WERI-Rb-1 (cell line): ENCODE data around the gene BDH1.
"Not testable (repeated sequence)": the region's sequence is repeated elsewhere in the genome, so short reads cannot be mapped to it uniquely, and the experiment has no call there.

ENCODE experiments used
- DNase-seq: peaks from one replicate; pipeline ENCODE4 v3.0.0-alpha.2; 2020
- H3K27ac ChIP-seq: fragments of 250-450 bp; sonication (Bioruptor Pico); 2 replicates; pipeline ENCODE4 v1.5.1; 2020; ENCODE audit warnings: mild to moderate bottlenecking, moderate library complexity
- H3K27me3 ChIP-seq: fragments of 250-450 bp; sonication (Bioruptor Pico); 2 replicates; pipeline ENCODE4 v1.5.1; 2021; ENCODE audit warnings: mild to moderate bottlenecking, low read depth, moderate library complexity; ENCODE audit not compliant: insufficient read depth, severe bottlenecking
- H3K36me3 ChIP-seq: fragments of 250-450 bp; sonication (Bioruptor Pico); 2 replicates; pipeline ENCODE4 v1.5.1; 2020; ENCODE audit warnings: mild to moderate bottlenecking, moderate library complexity
- H3K4me3 ChIP-seq: 2 replicates; pipeline ENCODE4 v1.5.1; 2011; ENCODE audit warnings: low read depth, mild to moderate bottlenecking, control low read depth, low read length
- H3K9me3 ChIP-seq: fragments of 250-450 bp; sonication (Bioruptor Pico); 2 replicates; pipeline ENCODE4 v1.5.1; 2021; ENCODE audit warnings: mild to moderate bottlenecking, moderate library complexity; ENCODE audit not compliant: severe bottlenecking
- TF ChIP-seq, protein P1 (sequence below): IDR thresholded peaks from 2 replicates; pipeline ENCODE4 v1.5.1; 2011; ENCODE audit warnings: low read depth, mild to moderate bottlenecking, control low read depth, inconsistent platforms, low read length

Gene BDH1

DNA sequence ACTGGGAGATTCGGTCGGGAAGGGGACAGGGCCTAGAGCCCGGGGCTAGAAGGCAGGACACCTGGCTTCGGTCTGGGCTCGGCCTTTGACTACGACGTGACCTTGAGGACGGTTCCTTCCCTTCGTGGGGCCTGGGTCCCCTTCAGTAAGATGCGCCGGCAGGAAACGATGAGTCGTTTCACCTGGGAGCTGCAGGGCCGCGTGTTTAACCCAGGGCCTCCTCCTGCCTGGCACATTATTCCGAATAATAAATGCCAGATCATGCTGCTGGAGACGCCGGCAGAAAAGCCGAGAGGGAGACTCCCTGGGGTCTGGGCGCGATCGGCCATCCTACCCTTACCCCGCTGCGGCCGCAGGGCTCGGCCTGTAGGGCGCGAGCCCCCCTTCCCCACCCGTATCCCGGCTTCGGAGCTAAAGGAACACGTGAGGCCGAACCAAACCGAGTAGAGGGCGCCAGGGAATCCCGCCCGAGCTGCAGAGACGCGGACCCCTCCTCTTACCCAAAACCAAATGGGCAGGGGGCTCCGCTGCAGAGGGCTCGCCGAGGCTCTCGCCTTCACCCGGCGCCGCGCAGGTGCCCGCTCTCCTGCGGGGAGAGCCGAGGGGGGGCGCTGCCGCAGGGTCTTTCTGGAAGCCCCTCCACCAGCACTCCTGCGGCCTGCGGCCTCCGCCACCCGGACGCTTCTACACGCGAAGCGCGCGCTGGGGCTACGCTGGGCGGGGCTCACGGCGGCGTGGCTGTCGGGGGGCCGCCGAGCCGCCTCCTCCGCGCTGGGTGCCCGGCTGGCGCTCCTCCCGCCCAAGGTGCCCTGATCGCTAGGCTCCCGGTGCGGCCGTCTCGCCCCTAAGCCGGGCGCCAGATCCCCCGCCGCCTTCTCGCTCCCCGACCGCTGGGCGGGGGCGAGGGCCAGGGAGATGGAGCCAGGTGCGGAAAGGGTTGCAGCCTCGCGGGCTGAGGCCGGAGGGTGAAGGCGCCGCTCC lies at the start of gene BDH1:
TSS of gene BDH1 (minus strand) at position 688 of the 981 bp plus-strand sequence. CDS start 9,525 bp downstream, outside the sequence.
- Histone ChIP-seq H3K4me3 (peak within 1 kb of the TSS; percentile 76), H3K36me3 (no peaks in the 10 kb centered on the region), H3K27ac (peak within 1 kb of the TSS; percentile 86), H3K27me3 (no peaks in the 10 kb centered on the region), H3K9me3 (no peaks in the 10 kb centered on the region)
- peak; percentile 60 for DNase-seq
- TF ChIP-seq, protein P1, sequence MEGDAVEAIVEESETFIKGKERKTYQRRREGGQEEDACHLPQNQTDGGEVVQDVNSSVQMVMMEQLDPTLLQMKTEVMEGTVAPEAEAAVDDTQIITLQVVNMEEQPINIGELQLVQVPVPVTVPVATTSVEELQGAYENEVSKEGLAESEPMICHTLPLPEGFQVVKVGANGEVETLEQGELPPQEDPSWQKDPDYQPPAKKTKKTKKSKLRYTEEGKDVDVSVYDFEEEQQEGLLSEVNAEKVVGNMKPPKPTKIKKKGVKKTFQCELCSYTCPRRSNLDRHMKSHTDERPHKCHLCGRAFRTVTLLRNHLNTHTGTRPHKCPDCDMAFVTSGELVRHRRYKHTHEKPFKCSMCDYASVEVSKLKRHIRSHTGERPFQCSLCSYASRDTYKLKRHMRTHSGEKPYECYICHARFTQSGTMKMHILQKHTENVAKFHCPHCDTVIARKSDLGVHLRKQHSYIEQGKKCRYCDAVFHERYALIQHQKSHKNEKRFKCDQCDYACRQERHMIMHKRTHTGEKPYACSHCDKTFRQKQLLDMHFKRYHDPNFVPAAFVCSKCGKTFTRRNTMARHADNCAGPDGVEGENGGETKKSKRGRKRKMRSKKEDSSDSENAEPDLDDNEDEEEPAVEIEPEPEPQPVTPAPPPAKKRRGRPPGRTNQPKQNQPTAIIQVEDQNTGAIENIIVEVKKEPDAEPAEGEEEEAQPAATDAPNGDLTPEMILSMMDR: no peak

GRCh38 chr3:197603317-197603933 lies 47.7 kb upstream of the BDH1 start:
- DNase-seq: no peak
- Histone ChIP-seq H3K36me3 (peaks cover 4% of the 10 kb centered on the region; the same call in 1 of the 2 replicates), H3K27ac (no peak overlapping the region), H3K9me3 (no peaks in the 10 kb centered on the region), H3K27me3 (no peaks in the 10 kb centered on the region), H3K4me3 (no peak overlapping the region)
- TF ChIP-seq, protein P1: no peak

DNA sequence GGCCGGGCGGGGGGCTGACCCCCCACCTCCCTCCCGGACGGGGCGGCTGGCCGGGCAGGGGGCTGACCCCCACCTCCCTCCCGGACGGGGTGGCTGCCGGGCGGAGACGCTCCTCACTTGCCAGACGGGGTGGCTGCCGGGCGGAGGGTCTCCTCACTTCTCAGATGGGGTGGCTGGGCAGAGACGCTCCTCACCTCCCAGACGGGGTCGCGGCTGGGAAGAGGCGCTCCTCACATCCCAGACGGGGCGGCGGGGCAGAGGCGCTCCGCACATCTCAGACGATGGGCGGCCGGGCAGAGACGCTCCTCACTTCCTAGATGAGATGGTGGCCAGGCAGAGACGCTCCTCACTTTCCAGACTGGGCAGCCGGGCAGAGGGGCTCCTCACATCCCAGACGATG lies 46.6 kb upstream of the BDH1 start:
- H3K4me3 ChIP-seq, H3K9me3 ChIP-seq, H3K27ac ChIP-seq: not testable (repeated sequence)

DNA sequence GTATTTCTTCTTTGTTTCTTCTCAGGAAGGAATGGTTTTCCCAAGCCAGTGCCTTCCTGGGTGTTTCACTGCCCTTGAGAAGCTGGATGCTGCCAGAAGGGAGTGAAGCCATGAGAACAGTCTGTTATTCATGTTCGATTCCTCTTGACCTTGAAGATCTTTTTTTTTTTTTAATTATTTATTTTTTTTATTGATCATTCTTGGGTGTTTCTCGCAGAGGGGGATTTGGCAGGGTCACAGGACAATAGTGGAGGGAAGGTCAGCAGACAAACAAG lies 45.7 kb upstream of the BDH1 start:
- not testable (repeated sequence) for H3K27ac ChIP-seq, DNase-seq, H3K27me3 ChIP-seq, H3K4me3 ChIP-seq, H3K9me3 ChIP-seq, H3K36me3 ChIP-seq

More for the DNA sequence above, 46.6 kb upstream of the BDH1 start:
- not testable (repeated sequence) for H3K27me3 ChIP-seq, H3K36me3 ChIP-seq, DNase-seq

DNA sequence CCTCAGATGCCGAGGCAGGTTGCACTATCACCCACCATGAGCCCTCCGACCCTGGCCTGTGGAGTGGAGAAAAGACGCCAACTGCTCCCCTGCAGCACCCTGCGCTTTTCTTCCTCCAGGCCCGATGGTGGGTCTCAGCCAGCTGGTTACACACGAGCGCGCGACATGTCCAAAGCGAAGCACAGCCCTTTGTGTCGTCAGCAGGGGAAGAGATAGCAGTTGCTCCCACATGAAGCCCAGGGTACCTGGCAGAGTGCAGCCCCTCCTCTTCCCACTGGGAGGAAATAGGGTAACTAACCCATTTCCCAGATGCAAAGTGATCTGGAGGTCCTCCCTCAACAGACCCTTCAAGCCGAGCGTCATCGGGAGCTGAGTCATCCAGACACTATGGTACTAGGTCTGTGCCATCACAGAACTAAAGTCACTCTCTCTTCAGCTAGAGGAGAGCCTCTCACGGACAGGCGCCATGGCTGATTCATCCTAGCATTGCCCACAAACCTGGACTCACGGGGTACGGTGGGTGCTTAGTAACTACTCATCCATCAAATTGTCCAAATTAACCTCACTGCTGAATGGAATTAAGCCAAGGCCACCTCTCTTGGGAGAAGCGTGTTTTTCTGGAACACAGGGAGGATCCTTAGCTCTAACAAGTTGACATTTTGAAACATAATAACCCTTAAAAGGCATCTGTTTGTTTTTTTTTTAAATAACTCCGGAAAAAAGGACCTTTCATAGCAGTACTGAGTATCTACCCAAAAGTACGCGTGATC lies 45.2 kb upstream of the BDH1 start:
- Histone ChIP-seq H3K9me3 (no peaks in the 10 kb centered on the region), H3K27me3 (no peaks in the 10 kb centered on the region), H3K36me3 (no peaks in the 10 kb centered on the region), H3K27ac (no peak overlapping the region), H3K4me3 (no peak overlapping the region)
- no peak for DNase-seq
- TF ChIP-seq, protein P1: no peak

- peak; percentile 75 for DNase-seq
- H3K4me3 ChIP-seq: no peak overlapping the region
- H3K36me3 ChIP-seq: no peaks in the 10 kb centered on the region
- TF ChIP-seq, protein P1: peak; percentile 80
- no peaks in the 10 kb centered on the region for H3K9me3 ChIP-seq
- H3K27me3 ChIP-seq: no peaks in the 10 kb centered on the region
- H3K27ac ChIP-seq: peak overlapping the region; percentile 81
Measured at GRCh38 chr3:197599089-197599765, 43.5 kb upstream of the BDH1 start.
